ENCODE data around the gene ERC1. TPM values are rescaled to one million over a fixed set of nuclear protein-coding genes. Genes with fewer than 3 reads are reported as not detected.

Gene ERC1
- total and polyA plus RNA-seq, 9 of the 15 experiments (the other 6 are each of a cell fraction or from before 2014, with no cell fraction given) = 0.74 to 11.8 (median 4.8) TPM

- no peak for DNase-seq (ENCODE audit: extremely low read depth in 1 of 4, low spot score in 3 of 4)
- peak; percentile 51 for ATAC-seq
- no TSS peak for BruUV-seq (replicated peaks)
- intact Hi-C loops (cut with micrococcal nuclease) = no loop called here
- Histone ChIP-seq H2AFZ (ENCODE audit: low read depth, low read length) (peak overlapping the region; percentile 44; the same call in 1 of the 2 replicates), H3K36me3 (ENCODE audit: control insufficient read depth, insufficient read depth, low read length) (no peaks in the 10 kb centered on the region), H4K20me1 (replicated peaks; ENCODE audit: control insufficient read depth, insufficient read depth, low read length) (no peaks in the 10 kb centered on the region), H3K4me2 (ENCODE audit: insufficient read depth, low read length) (peak overlapping the region; percentile 24; the same call in 1 of the 2 replicates), H3K9me3 (replicated peaks; ENCODE audit: control insufficient read depth, insufficient read depth, low read depth, low read length) (no peaks in the 10 kb centered on the region), H3K9ac (ENCODE audit: insufficient read depth in 1 of 2, low read depth in 2 of 2, low read length in 2 of 2) (no peak overlapping the region), H3K79me2 (ENCODE audit: control insufficient read depth, insufficient read depth, low read length) (no peaks in the 10 kb centered on the region), H3K4me1 (replicated peaks in 1 of 2; ENCODE audit: control insufficient read depth in 2 of 2, insufficient read depth in 2 of 2, low read length in 2 of 2) (no peaks in the 10 kb centered on the region; a peak in 1 of 5 replicates), H3K27ac (ENCODE audit: extremely low read depth, low read depth, low read length) (0 out of 3 replicates have a peak overlapping the region, but pooled peaks have one; percentile 26), H3K9me1 (ENCODE audit: control insufficient read depth, insufficient read depth, low read length) (no peaks in the 10 kb centered on the region), H3K4me3 (no peak overlapping the region), H3K27me3 (ENCODE audit: control insufficient read depth in 2 of 2, insufficient read depth in 2 of 2, low read length in 2 of 2) (no peaks in the 10 kb centered on the region)
- POLR2A ChIA-PET = interaction anchor here (0.6 to 1.9 kb wide), 4 partner anchors 11 to 416 kb away, joined by 3 to 7 read pairs (median 4); no protein-coding TSS in a partner anchor
- CTCF ChIA-PET (ENCODE audit: low intra/inter-chr PET ratio) = no interaction called here
- 38% methylated on average over 7 of the region's 7 CpGs for WGBS (ENCODE audit: insufficient coverage, low coverage, missing lambda C conversion rate)
- TF ChIP-seq ZNF436 (CRISPR knock-in tag; IDR thresholded peaks at IDR 0.05) = no peak
- TF ChIP-seq, protein P1, sequence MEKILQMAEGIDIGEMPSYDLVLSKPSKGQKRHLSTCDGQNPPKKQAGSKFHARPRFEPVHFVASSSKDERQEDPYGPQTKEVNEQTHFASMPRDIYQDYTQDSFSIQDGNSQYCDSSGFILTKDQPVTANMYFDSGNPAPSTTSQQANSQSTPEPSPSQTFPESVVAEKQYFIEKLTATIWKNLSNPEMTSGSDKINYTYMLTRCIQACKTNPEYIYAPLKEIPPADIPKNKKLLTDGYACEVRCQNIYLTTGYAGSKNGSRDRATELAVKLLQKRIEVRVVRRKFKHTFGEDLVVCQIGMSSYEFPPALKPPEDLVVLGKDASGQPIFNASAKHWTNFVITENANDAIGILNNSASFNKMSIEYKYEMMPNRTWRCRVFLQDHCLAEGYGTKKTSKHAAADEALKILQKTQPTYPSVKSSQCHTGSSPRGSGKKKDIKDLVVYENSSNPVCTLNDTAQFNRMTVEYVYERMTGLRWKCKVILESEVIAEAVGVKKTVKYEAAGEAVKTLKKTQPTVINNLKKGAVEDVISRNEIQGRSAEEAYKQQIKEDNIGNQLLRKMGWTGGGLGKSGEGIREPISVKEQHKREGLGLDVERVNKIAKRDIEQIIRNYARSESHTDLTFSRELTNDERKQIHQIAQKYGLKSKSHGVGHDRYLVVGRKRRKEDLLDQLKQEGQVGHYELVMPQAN (IDR thresholded peaks at IDR 0.05; ENCODE audit: borderline replicate concordance) = no peak
- no peak for TF ChIP-seq SREBF2 (CRISPR knock-in tag; IDR thresholded peaks at IDR 0.05)
- TF ChIP-seq BRD4 (IDR thresholded peaks at IDR 0.05) = no peak
- in situ Hi-C loops (cut with MboI) = no loop called here
- FAIRE-seq = peak; percentile 65
These were observed 327.5 kb downstream of the ERC1 start for GRCh38 chr12:1318327-1319031.

All from K562 (cell line).